ENCODE data around the gene CCDC183.

CCDC183 gene

GRCh38 chr9:136792321-136793085 is 3.6 kb upstream of the CCDC183 start:
- Histone ChIP-seq H3K36me3 (ENCODE audit: control insufficient read depth, low read length) (peaks cover 9% of the 10 kb centered on the region; the same call in 1 of the 2 replicates), H3K4me2 (ENCODE audit: low read length) (peak overlapping the region; percentile 86), H3K4me3 (ENCODE audit: low read length) (peak overlapping the region; percentile 77), H3K27ac (ENCODE audit: low read depth, low read length) (no peak overlapping the region), H3K4me1 (ENCODE audit: control insufficient read depth, low read length) (peaks cover 37% of the 10 kb centered on the region), H3K79me2 (ENCODE audit: control insufficient read depth, low read length) (peaks cover 3% of the 10 kb centered on the region; the same call in 1 of the 2 replicates), H4K20me1 (ENCODE audit: control insufficient read depth, insufficient read depth, low read depth, low read length) (no peaks in the 10 kb centered on the region), H3K27me3 (ENCODE audit: control insufficient read depth, low read length) (peaks cover 5% of the 10 kb centered on the region; the same call in 1 of the 2 replicates), H3K9me3 (ENCODE audit: control insufficient read depth, insufficient read depth, low read length) (no peaks in the 10 kb centered on the region), H3K9me2 (replicated peaks; ENCODE audit: control insufficient read depth, low read length) (no peaks in the 10 kb centered on the region), H3F3A (ENCODE audit: control insufficient read depth, insufficient read depth) (no peaks in the 10 kb centered on the region)
- no peak for TF ChIP-seq EZH2phosphoT487 (IDR thresholded peaks at IDR 0.05; ENCODE audit: borderline replicate concordance, low read length)
- TF ChIP-seq CTCF (IDR thresholded peaks at IDR 0.05; ENCODE audit: low read depth, low read length, poor library complexity, severe bottlenecking): no peak

- H3F3A ChIP-seq (ENCODE audit: control insufficient read depth, insufficient read depth): no peaks in the 10 kb centered on the region
- peaks cover 34% of the 10 kb centered on the region for H3K4me1 ChIP-seq (ENCODE audit: control insufficient read depth, low read length)
- H3K4me2 ChIP-seq (ENCODE audit: low read length): no peak overlapping the region
- H4K20me1 ChIP-seq (ENCODE audit: control insufficient read depth, insufficient read depth, low read depth, low read length): no peaks in the 10 kb centered on the region
- H3K9me3 ChIP-seq (ENCODE audit: control insufficient read depth, insufficient read depth, low read length): no peaks in the 10 kb centered on the region
- peaks cover 3% of the 10 kb centered on the region; the same call in 1 of the 2 replicates for H3K79me2 ChIP-seq (ENCODE audit: control insufficient read depth, low read length)
- H3K27me3 ChIP-seq (ENCODE audit: control insufficient read depth, low read length): peaks cover 3% of the 10 kb centered on the region; the same call in 1 of the 2 replicates
- H3K9me2 ChIP-seq (replicated peaks; ENCODE audit: control insufficient read depth, low read length): no peaks in the 10 kb centered on the region
- no peak overlapping the region for H3K27ac ChIP-seq (ENCODE audit: low read depth, low read length)
- peaks cover 9% of the 10 kb centered on the region; the same call in 1 of the 2 replicates for H3K36me3 ChIP-seq (ENCODE audit: control insufficient read depth, low read length)
- TF ChIP-seq CTCF (IDR thresholded peaks at IDR 0.05; ENCODE audit: low read depth, low read length, poor library complexity, severe bottlenecking) (no peak), EZH2phosphoT487 (IDR thresholded peaks at IDR 0.05; ENCODE audit: borderline replicate concordance, low read length) (no peak)
- H3K4me3 ChIP-seq (ENCODE audit: low read length): no peak overlapping the region
Measured at GRCh38 chr9:136793086-136793946, 2.8 kb upstream of the CCDC183 start.

GRCh38 chr9:136794281-136794999 is 1.7 kb upstream of the CCDC183 start:
- Histone ChIP-seq H3F3A (ENCODE audit: control insufficient read depth, insufficient read depth) (no peaks in the 10 kb centered on the region), H3K27me3 (ENCODE audit: control insufficient read depth, low read length) (peaks cover 13% of the 10 kb centered on the region), H3K4me3 (ENCODE audit: low read length) (no peak overlapping the region), H3K36me3 (ENCODE audit: control insufficient read depth, low read length) (peaks cover 9% of the 10 kb centered on the region; the same call in 1 of the 2 replicates), H3K79me2 (ENCODE audit: control insufficient read depth, low read length) (peaks cover 3% of the 10 kb centered on the region; the same call in 1 of the 2 replicates), H4K20me1 (ENCODE audit: control insufficient read depth, insufficient read depth, low read depth, low read length) (no peaks in the 10 kb centered on the region), H3K9me3 (ENCODE audit: control insufficient read depth, insufficient read depth, low read length) (no peaks in the 10 kb centered on the region), H3K4me2 (ENCODE audit: low read length) (no peak overlapping the region), H3K9me2 (replicated peaks; ENCODE audit: control insufficient read depth, low read length) (no peaks in the 10 kb centered on the region), H3K27ac (ENCODE audit: low read depth, low read length) (no peak overlapping the region), H3K4me1 (ENCODE audit: control insufficient read depth, low read length) (peaks cover 38% of the 10 kb centered on the region)
- no peak for TF ChIP-seq CTCF (IDR thresholded peaks at IDR 0.05; ENCODE audit: low read depth, low read length, poor library complexity, severe bottlenecking)
- TF ChIP-seq EZH2phosphoT487 (IDR thresholded peaks at IDR 0.05; ENCODE audit: borderline replicate concordance, low read length): no peak

Data from DOHH2 (cell line).